DND-41 (cell line): Measurements from ENCODE around the gene PPP1R37.

Experiments
- ATAC-seq: fragments of 200-7000 bp; cut with Tn5 transposase; 3 replicates; pipeline ENCODE4 v1.9.1; 2021; ENCODE audit warnings: low read depth; ENCODE audit not compliant: insufficient read depth
- DNase-seq: peaks from one replicate; pipeline ENCODE4 v3.0.0-alpha.2; 2020
- H2AFZ ChIP-seq: 2 replicates; pipeline ENCODE4 v1.6.0; 2012; ENCODE audit warnings: low read depth, low read length
- H3K27ac ChIP-seq: 2 replicates; pipeline ENCODE4 v1.5.1; 2012; ENCODE audit warnings: low read length, inconsistent platforms
- H3K27me3 ChIP-seq: fragments of 200-600 bp; sonication (generic); 2 replicates; pipeline ENCODE4 v1.6.0; 2012; ENCODE audit warnings: low read length, mild to moderate bottlenecking, inconsistent platforms; ENCODE audit not compliant: insufficient read depth, poor library complexity
- H3K36me3 ChIP-seq: 2 replicates; pipeline ENCODE4 v1.5.1; 2012; ENCODE audit warnings: low read length, inconsistent platforms; ENCODE audit not compliant: insufficient read depth
- H3K4me1 ChIP-seq: 2 replicates; pipeline ENCODE4 v1.5.1; 2012; ENCODE audit warnings: mild to moderate bottlenecking, low read length; ENCODE audit not compliant: insufficient read depth
- H3K4me2 ChIP-seq: 2 replicates; pipeline ENCODE4 v1.6.0; 2012; ENCODE audit warnings: mild to moderate bottlenecking, moderate library complexity, low read length, inconsistent platforms; ENCODE audit not compliant: insufficient read depth
- H3K4me3 ChIP-seq, 2 experiments: fragments of 200-600 bp in 1 of 2; shearing (Covaris generic) in 1 of 2; 2 replicates each; pipeline ENCODE4 v1.5.1; 2012 to 2016; ENCODE audit warnings: inconsistent platforms in 2 of 2, low read length in 2 of 2, mild to moderate bottlenecking in 2 of 2, low read depth in 1 of 2, moderate library complexity in 1 of 2
- H3K79me2 ChIP-seq: 2 replicates; pipeline ENCODE4 v1.6.0; 2012; ENCODE audit warnings: low read length, inconsistent platforms; ENCODE audit not compliant: insufficient read depth
- H3K9ac ChIP-seq: 2 replicates; pipeline ENCODE4 v1.6.0; 2012; ENCODE audit warnings: low read depth, mild to moderate bottlenecking, inconsistent platforms, low read length, moderate library complexity
- H3K9me3 ChIP-seq: 2 replicates; pipeline ENCODE4 v1.5.1; 2012; ENCODE audit warnings: low read length, moderate library complexity, mild to moderate bottlenecking, inconsistent platforms; ENCODE audit not compliant: insufficient read depth, severe bottlenecking
- H4K20me1 ChIP-seq: 2 replicates; pipeline ENCODE4 v1.6.0; 2012; ENCODE audit warnings: low read length; ENCODE audit not compliant: insufficient read depth
- EZH2 ChIP-seq: IDR thresholded peaks from 3 replicates; pipeline ENCODE4 v1.6.1; 2012; ENCODE audit warnings: borderline replicate concordance, low read depth, mild to moderate bottlenecking, moderate library complexity, low read length, inconsistent platforms; ENCODE audit not compliant: severe bottlenecking
- TF ChIP-seq, protein P1 (sequence below): IDR thresholded peaks from 2 replicates; pipeline ENCODE4 v1.5.1; 2012; ENCODE audit warnings: borderline replicate concordance, low read length, moderate library complexity, mild to moderate bottlenecking; ENCODE audit not compliant: poor library complexity, severe bottlenecking; ENCODE audit errors: extremely low read depth

PPP1R37 gene

DNA sequence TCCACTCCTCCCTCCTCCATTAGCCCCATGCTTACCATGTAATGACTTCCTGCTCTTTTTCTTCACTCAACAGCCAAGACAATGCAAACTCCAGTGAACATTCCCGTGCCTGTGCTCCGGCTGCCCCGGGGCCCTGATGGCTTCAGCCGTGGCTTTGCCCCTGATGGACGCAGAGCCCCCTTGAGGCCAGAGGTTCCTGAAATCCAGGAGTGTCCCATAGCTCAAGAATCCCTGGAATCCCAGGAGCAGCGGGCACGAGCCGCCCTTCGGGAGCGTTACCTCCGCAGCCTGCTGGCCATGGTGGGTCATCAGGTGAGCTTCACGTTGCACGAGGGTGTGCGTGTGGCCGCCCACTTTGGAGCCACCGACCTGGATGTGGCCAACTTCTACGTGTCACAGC lies 2.9 kb upstream of the PPP1R37 start:
- Histone ChIP-seq H3K27me3 (no peaks in the 10 kb centered on the region), H3K4me3 (no peak overlapping the region), H2AFZ (no peak overlapping the region), H3K27ac (no peak overlapping the region), H3K9ac (no peak overlapping the region), H4K20me1 (peaks cover 27% of the 10 kb centered on the region), H3K36me3 (peaks cover 43% of the 10 kb centered on the region), H3K9me3 (no peaks in the 10 kb centered on the region), H3K4me2 (no peak overlapping the region), H3K79me2 (peaks cover 46% of the 10 kb centered on the region), H3K4me1 (peaks cover 27% of the 10 kb centered on the region)
- TF ChIP-seq, protein P1, sequence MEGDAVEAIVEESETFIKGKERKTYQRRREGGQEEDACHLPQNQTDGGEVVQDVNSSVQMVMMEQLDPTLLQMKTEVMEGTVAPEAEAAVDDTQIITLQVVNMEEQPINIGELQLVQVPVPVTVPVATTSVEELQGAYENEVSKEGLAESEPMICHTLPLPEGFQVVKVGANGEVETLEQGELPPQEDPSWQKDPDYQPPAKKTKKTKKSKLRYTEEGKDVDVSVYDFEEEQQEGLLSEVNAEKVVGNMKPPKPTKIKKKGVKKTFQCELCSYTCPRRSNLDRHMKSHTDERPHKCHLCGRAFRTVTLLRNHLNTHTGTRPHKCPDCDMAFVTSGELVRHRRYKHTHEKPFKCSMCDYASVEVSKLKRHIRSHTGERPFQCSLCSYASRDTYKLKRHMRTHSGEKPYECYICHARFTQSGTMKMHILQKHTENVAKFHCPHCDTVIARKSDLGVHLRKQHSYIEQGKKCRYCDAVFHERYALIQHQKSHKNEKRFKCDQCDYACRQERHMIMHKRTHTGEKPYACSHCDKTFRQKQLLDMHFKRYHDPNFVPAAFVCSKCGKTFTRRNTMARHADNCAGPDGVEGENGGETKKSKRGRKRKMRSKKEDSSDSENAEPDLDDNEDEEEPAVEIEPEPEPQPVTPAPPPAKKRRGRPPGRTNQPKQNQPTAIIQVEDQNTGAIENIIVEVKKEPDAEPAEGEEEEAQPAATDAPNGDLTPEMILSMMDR: no peak
- TF ChIP-seq EZH2: no peak
- no peak for DNase-seq
- no peak for ATAC-seq

DNA sequence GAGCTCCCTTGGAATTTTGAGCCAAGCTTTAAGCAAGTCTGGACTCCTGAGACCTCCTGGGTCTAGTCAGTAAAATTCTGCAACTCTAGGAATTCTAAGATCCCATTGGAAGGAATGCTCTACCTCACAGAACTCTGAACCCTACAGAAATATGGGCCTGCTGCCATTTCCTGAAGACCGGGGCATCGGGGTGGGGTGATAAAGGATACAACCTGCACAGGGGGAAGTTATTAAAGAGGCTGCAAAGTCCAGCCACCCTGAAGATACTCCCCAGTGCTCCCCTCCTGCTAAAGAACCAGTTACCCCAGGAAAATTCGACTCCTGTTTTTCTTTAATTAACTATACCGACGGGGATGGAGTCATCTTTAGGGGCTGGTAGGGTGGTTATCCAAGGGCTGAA lies 2.4 kb upstream of the PPP1R37 start:
- no peaks in the 10 kb centered on the region for H3K27me3 ChIP-seq
- TF ChIP-seq EZH2: no peak
- TF ChIP-seq, protein P1: no peak
- DNase-seq (no peak), ATAC-seq (no peak)
- H3K9ac ChIP-seq: no peak overlapping the region
- H4K20me1 ChIP-seq: peaks cover 33% of the 10 kb centered on the region
- H3K9me3 ChIP-seq: no peaks in the 10 kb centered on the region
- peaks cover 47% of the 10 kb centered on the region for H3K79me2 ChIP-seq
- no peak overlapping the region for H3K27ac ChIP-seq
- H3K4me1 ChIP-seq: peaks cover 33% of the 10 kb centered on the region
- H3K36me3 ChIP-seq: peaks cover 43% of the 10 kb centered on the region
- no peak overlapping the region for H2AFZ ChIP-seq
- no peak overlapping the region for H3K4me2 ChIP-seq
- no peak overlapping the region for H3K4me3 ChIP-seq

DNA sequence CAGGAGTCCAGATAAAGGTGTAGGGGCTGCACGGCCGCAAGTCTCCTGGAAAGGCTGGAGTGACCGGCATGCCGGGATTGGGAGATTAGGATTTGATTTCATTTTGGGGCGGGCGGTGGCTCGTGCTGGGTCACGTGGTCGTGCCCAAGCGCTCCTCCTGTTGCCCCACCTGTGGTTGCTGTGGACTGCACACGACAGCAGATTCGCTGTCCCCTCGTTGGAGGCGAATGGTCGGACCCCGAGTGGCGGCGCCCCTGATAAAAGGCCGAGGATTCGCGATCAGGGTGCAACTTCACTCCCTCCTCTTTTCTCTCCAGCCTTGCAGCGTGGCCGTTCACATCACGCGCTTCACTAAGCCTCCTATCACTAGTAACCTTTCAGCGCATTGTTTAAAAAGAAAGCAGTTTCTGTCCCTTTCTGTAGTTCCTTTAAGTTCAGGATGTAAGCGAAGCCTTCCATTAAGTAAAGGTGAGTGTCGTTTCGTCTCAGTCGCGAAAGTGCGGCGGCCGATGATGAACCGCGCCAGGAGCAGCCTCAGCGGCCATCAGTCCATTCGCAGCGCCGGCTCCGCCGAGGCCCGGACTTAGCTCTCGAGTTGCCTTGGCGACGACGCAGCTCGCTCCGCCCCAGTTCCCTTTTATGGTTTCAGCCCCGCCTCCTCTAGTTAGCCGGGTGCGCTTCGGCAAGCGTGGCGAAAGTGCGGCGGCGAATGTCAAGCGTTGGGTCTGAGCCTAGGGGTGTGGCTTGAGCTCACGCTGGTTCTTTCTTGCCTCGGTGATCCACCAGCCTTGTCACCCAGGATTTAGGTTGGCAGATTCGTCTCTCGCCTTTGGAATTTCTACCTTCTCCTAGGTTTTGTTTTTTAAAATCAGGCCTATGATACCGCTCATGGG lies 1.7 kb upstream of the PPP1R37 start:
- TF ChIP-seq, protein P1: no peak
- no peak for TF ChIP-seq EZH2
- no peak for DNase-seq
- Histone ChIP-seq H3K36me3 (peaks cover 41% of the 10 kb centered on the region), H3K9ac (no peak overlapping the region; the same call in 1 of the 2 replicates), H3K79me2 (peaks cover 52% of the 10 kb centered on the region), H3K27ac (no peak overlapping the region), H3K9me3 (no peaks in the 10 kb centered on the region), H2AFZ (no peak overlapping the region), H3K4me1 (peaks cover 40% of the 10 kb centered on the region), H4K20me1 (peaks cover 38% of the 10 kb centered on the region), H3K4me3 (no peak overlapping the region), H3K4me2 (peak overlapping the region; percentile 92; the same call in 1 of the 2 replicates), H3K27me3 (no peaks in the 10 kb centered on the region)
- ATAC-seq: no peak
